Sigmoid colon (tissue), 4 donors: ENCODE results near the gene PADI2.

ENCODE experiments used
- CTCF ChIP-seq, 4 experiments: fragments of 450-650 bp in 3 of 4; fragments of 200-600 bp in 1 of 4; IDR thresholded peaks; one replicate each; pipeline ENCODE4 v1.5.1; 2016 to 2019; ENCODE audit warnings: antibody characterized with exemption in 4 of 4, mild to moderate bottlenecking in 3 of 4, moderate library complexity in 2 of 4
- POLR2A ChIP-seq, 2 donors: fragments of 450-650 bp; IDR thresholded peaks; one replicate each; pipeline ENCODE4 v1.6.1; 2016; ENCODE audit warnings: antibody characterized with exemption in 2 of 2, mild to moderate bottlenecking in 2 of 2, moderate library complexity in 2 of 2
- POLR2AphosphoS5 ChIP-seq, 4 donors: sonication (generic); formaldehyde crosslinking; IDR thresholded peaks; one replicate each; pipeline ENCODE4 v1.6.1; 2017; ENCODE audit warnings: antibody characterized with exemption in 4 of 4

GRCh38 chr1:17149771-17150170 is 30.5 kb upstream of the PADI2 start:
- no peak for TF ChIP-seq CTCF (IDR thresholded peaks at IDR 0.05)
- TF ChIP-seq POLR2A (IDR thresholded peaks at IDR 0.05), result no peak
- no peak for TF ChIP-seq POLR2AphosphoS5 (IDR thresholded peaks at IDR 0.05)
